Measurements from ENCODE around the gene DDX56. TPM values are rescaled to one million over a fixed set of nuclear protein-coding genes. Genes with fewer than 3 reads are reported as not detected.
"Not testable (repeated sequence)": the region's sequence is repeated elsewhere in the genome, so short reads cannot be mapped to it uniquely, and the experiment has no call there.

Gene DDX56
- polyA plus RNA-seq, 1 donor (not counting 4 experiments of a cell fraction or from before 2014, with no cell fraction given), result 79.9 TPM

- H3K4me2 ChIP-seq (ENCODE audit: control insufficient read depth, extremely low read depth, insufficient read depth, low read depth, low read length), result no peak overlapping the region
- no peaks in the 10 kb centered on the region for H3K27me3 ChIP-seq (ENCODE audit: control insufficient read depth, extremely low read depth, insufficient read depth, low read length)
- H3K4me1 ChIP-seq (ENCODE audit: control insufficient read depth, extremely low read depth, insufficient read depth, low read length), result no peaks in the 10 kb centered on the region
- H3K9me3 ChIP-seq (ENCODE audit: control insufficient read depth, low read depth, low read length), result no peaks in the 10 kb centered on the region
- no peak for FAIRE-seq
- dilution Hi-C loops (cut with MboI; ENCODE audit: extremely low pct_ligation_motif_present, low sequenced_read_pairs), result no loop called here
- H2AFZ ChIP-seq (ENCODE audit: control insufficient read depth, low read length), result no peak overlapping the region
- H4K20me1 ChIP-seq (ENCODE audit: control insufficient read depth, extremely low read depth, insufficient read depth, low read length), result peaks cover 2% of the 10 kb centered on the region
- H3K9me1 ChIP-seq (ENCODE audit: control insufficient read depth, extremely low read depth, insufficient read depth, low read length), result peaks cover 3% of the 10 kb centered on the region
- peaks cover 37 to 45% of the 10 kb centered on the region in 2 experiments for H3K36me3 ChIP-seq (ENCODE audit: control insufficient read depth in 2 of 2, extremely low read depth in 1 of 2, insufficient read depth in 2 of 2, low read length in 2 of 2)
- TF ChIP-seq CTCF (optimal IDR thresholded peaks at IDR 0.05 in 1 of 3, IDR thresholded peaks at IDR 0.05 in 1 of 3, conservative IDR thresholded peaks at IDR 0.05 in 1 of 3; ENCODE audit: extremely low read depth in 1 of 3, insufficient read depth in 2 of 3, low read length in 3 of 3) (no peak), EZH2 (IDR thresholded peaks at IDR 0.05; ENCODE audit: low read length) (no peak)
- no peak overlapping the region for H3K4me3 ChIP-seq (ENCODE audit: control insufficient read depth in 2 of 3, extremely low read depth in 1 of 3, insufficient read depth in 2 of 3, low read depth in 1 of 3, low read length in 3 of 3)
- peaks cover 8% of the 10 kb centered on the region for H3K79me2 ChIP-seq (ENCODE audit: control insufficient read depth, insufficient read depth, low read length)
- H3K9ac ChIP-seq (ENCODE audit: control insufficient read depth, extremely low read depth, insufficient read depth, low read length), result no peak overlapping the region
- no peak overlapping the region for H3K27ac ChIP-seq (ENCODE audit: control insufficient read depth, insufficient read depth, low read length)
- no peak for DNase-seq (ENCODE audit: low read depth, low spot score)
Observed at GRCh38 chr7:44564606-44565005, 9.1 kb downstream of the DDX56 start.

GRCh38 chr7:44563171-44563679 is 10.5 kb downstream of the DDX56 start:
- Histone ChIP-seq H3K79me2 (ENCODE audit: control insufficient read depth, insufficient read depth, low read length) (peaks cover 2% of the 10 kb centered on the region), H3K4me1 (ENCODE audit: control insufficient read depth, extremely low read depth, insufficient read depth, low read length) (no peaks in the 10 kb centered on the region), H4K20me1 (ENCODE audit: control insufficient read depth, extremely low read depth, insufficient read depth, low read length) (peaks cover 2% of the 10 kb centered on the region), H3K9me3 (ENCODE audit: control insufficient read depth, low read depth, low read length) (no peaks in the 10 kb centered on the region), H3K9ac (ENCODE audit: control insufficient read depth, extremely low read depth, insufficient read depth, low read length) (no peak overlapping the region), H3K27ac (ENCODE audit: control insufficient read depth, insufficient read depth, low read length) (no peak overlapping the region), H3K27me3 (ENCODE audit: control insufficient read depth, extremely low read depth, insufficient read depth, low read length) (no peaks in the 10 kb centered on the region), H3K9me1 (ENCODE audit: control insufficient read depth, extremely low read depth, insufficient read depth, low read length) (peaks cover 3% of the 10 kb centered on the region), H3K4me2 (ENCODE audit: control insufficient read depth, extremely low read depth, insufficient read depth, low read depth, low read length) (no peak overlapping the region), H3K36me3 (ENCODE audit: control insufficient read depth in 2 of 2, extremely low read depth in 1 of 2, insufficient read depth in 2 of 2, low read length in 2 of 2) (peaks cover 24 to 31% of the 10 kb centered on the region in 2 experiments), H2AFZ (ENCODE audit: control insufficient read depth, low read length) (no peak overlapping the region), H3K4me3 (ENCODE audit: control insufficient read depth in 2 of 3, extremely low read depth in 1 of 3, insufficient read depth in 2 of 3, low read depth in 1 of 3, low read length in 3 of 3) (no peak overlapping the region)
- dilution Hi-C loops (cut with MboI; ENCODE audit: extremely low pct_ligation_motif_present, low sequenced_read_pairs), result no loop called here
- FAIRE-seq (no peak), DNase-seq (ENCODE audit: low read depth, low spot score) (no peak)
- no peak for TF ChIP-seq CTCF (optimal IDR thresholded peaks at IDR 0.05 in 1 of 3, IDR thresholded peaks at IDR 0.05 in 1 of 3, conservative IDR thresholded peaks at IDR 0.05 in 1 of 3; ENCODE audit: extremely low read depth in 1 of 3, insufficient read depth in 2 of 3, low read length in 3 of 3)
- no peak for TF ChIP-seq EZH2 (IDR thresholded peaks at IDR 0.05; ENCODE audit: low read length)

GRCh38 chr7:44562622-44562962 is 11.1 kb downstream of the DDX56 start:
- DNase-seq (ENCODE audit: low read depth, low spot score); H3K9me1 ChIP-seq (ENCODE audit: control insufficient read depth, extremely low read depth, insufficient read depth, low read length); H3K9me3 ChIP-seq (ENCODE audit: control insufficient read depth, low read depth, low read length); FAIRE-seq; dilution Hi-C loops (cut with MboI; ENCODE audit: extremely low pct_ligation_motif_present, low sequenced_read_pairs); H3K27me3 ChIP-seq (ENCODE audit: control insufficient read depth, extremely low read depth, insufficient read depth, low read length); H4K20me1 ChIP-seq (ENCODE audit: control insufficient read depth, extremely low read depth, insufficient read depth, low read length); H3K4me2 ChIP-seq (ENCODE audit: control insufficient read depth, extremely low read depth, insufficient read depth, low read depth, low read length); H3K9ac ChIP-seq (ENCODE audit: control insufficient read depth, extremely low read depth, insufficient read depth, low read length); H2AFZ ChIP-seq (ENCODE audit: control insufficient read depth, low read length); H3K79me2 ChIP-seq (ENCODE audit: control insufficient read depth, insufficient read depth, low read length); H3K4me3 ChIP-seq (ENCODE audit: control insufficient read depth in 2 of 3, extremely low read depth in 1 of 3, insufficient read depth in 2 of 3, low read depth in 1 of 3, low read length in 3 of 3); H3K27ac ChIP-seq (ENCODE audit: control insufficient read depth, insufficient read depth, low read length); H3K4me1 ChIP-seq (ENCODE audit: control insufficient read depth, extremely low read depth, insufficient read depth, low read length): not testable (repeated sequence)
- H3K36me3 ChIP-seq (ENCODE audit: control insufficient read depth in 2 of 2, extremely low read depth in 1 of 2, insufficient read depth in 2 of 2, low read length in 2 of 2), result peaks cover 18 to 26% of the 10 kb centered on the region in 2 experiments
